SU-DHL-6 (cell line): ENCODE data around the gene ADAM8.

Source experiments
- H2AFZ ChIP-seq: fragments of 200-600 bp; sonication (generic); 2 replicates; pipeline ENCODE4 v1.6.1; 2014; ENCODE audit warnings: low read depth, mild to moderate bottlenecking, moderate library complexity, mixed read lengths, antibody characterized with exemption, low read length; ENCODE audit not compliant: severe bottlenecking
- H3F3A ChIP-seq: fragments of 200-600 bp; shearing (Covaris generic); 2 replicates; pipeline ENCODE4 v1.6.0; 2016; ENCODE audit warnings: antibody characterized with exemption, mild to moderate bottlenecking; ENCODE audit not compliant: insufficient read depth
- H3K27ac ChIP-seq: fragments of 200-600 bp; sonication (generic); 2 replicates; pipeline ENCODE4 v1.5.1; 2016; ENCODE audit warnings: low read depth, mild to moderate bottlenecking, low read length, moderate library complexity, mixed read lengths
- H3K27me3 ChIP-seq: fragments of 200-600 bp; sonication (generic), shearing (Covaris generic); 2 replicates; pipeline ENCODE4 v1.6.0; 2014; ENCODE audit warnings: mild to moderate bottlenecking, low read length
- H3K36me3 ChIP-seq: fragments of 200-600 bp; sonication (generic); 2 replicates; pipeline ENCODE4 v1.6.1; 2014; ENCODE audit warnings: mild to moderate bottlenecking, low read length, mixed read lengths
- H3K4me2 ChIP-seq: fragments of 300-600, 200-600 bp; shearing (Covaris generic), sonication (generic); 2 replicates; pipeline ENCODE4 v1.6.0; 2014; ENCODE audit warnings: low read length, low read depth, mild to moderate bottlenecking; ENCODE audit not compliant: poor library complexity, severe bottlenecking
- H3K4me3 ChIP-seq: fragments of 200-600 bp; sonication (generic); 2 replicates; pipeline ENCODE4 v1.5.1; 2014; ENCODE audit warnings: antibody characterized with exemption, low read length, mild to moderate bottlenecking, mixed read lengths; ENCODE audit not compliant: insufficient read depth, poor library complexity, severe bottlenecking
- H3K79me2 ChIP-seq: fragments of 200-600 bp; sonication (generic); 2 replicates; pipeline ENCODE4 v1.6.1; 2014; ENCODE audit warnings: mild to moderate bottlenecking, low read length, moderate library complexity; ENCODE audit not compliant: insufficient read depth
- H3K9ac ChIP-seq: fragments of 200-600 bp; sonication (generic); 2 replicates; pipeline ENCODE4 v1.7.0; 2014; ENCODE audit warnings: mild to moderate bottlenecking, low read length
- H3K9me2 ChIP-seq: fragments of 200-600 bp; sonication (generic); replicated peaks from 2 replicates; pipeline ENCODE4 v1.6.1; 2014; ENCODE audit warnings: low read length; ENCODE audit not compliant: insufficient read depth
- H3K9me3 ChIP-seq: fragments of 200-600 bp; sonication (generic); 2 replicates; pipeline ENCODE4 v1.6.1; 2014; ENCODE audit warnings: low read length, mixed read lengths; ENCODE audit not compliant: insufficient read depth
- H4K20me1 ChIP-seq: fragments of 200-600 bp; sonication (generic); 2 replicates; pipeline ENCODE4 v1.6.1; 2014; ENCODE audit warnings: low read depth, mild to moderate bottlenecking, antibody characterized with exemption, low read length, moderate library complexity, mixed read lengths
- EZH2phosphoT487 ChIP-seq: fragments of 200-600 bp; sonication (generic), shearing (Covaris generic); conservative IDR thresholded peaks from 2 replicates; pipeline ENCODE4 v1.6.1; 2018; ENCODE audit warnings: mild to moderate bottlenecking, antibody characterized with exemption, low read length, moderate library complexity, mixed read lengths
- TF ChIP-seq, protein P1 (sequence below): fragments of 200-600 bp; sonication (generic); IDR thresholded peaks from one replicate; pipeline ENCODE4 v1.5.1; 2017; ENCODE audit warnings: antibody characterized with exemption, mild to moderate bottlenecking, low read length, moderate library complexity; ENCODE audit not compliant: insufficient read depth, poor library complexity, severe bottlenecking

Gene ADAM8

DNA sequence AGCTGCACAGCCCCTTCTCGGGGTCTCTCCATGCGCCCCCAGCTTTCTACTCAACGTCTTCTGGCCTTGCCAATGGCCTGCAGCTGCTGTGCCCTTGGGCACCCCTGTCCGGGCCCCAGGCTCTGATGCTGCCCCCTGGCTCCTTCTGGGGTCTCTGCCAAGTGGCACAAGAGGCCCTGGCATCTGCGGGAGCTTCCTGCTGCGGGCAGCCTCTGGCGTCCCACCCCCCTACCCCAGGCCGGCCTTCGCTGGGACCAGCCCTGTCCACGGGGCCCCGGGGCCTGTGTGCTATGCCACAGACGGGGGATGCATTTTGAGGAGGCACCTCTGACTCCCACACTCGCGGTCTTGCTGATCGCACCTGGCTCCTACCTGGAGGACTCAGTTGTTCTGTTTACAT lies 36.7 kb downstream of the ADAM8 start:
- H3K9me2 ChIP-seq: no peaks in the 10 kb centered on the region
- no peaks in the 10 kb centered on the region for H3K9me3 ChIP-seq
- TF ChIP-seq, protein P1, sequence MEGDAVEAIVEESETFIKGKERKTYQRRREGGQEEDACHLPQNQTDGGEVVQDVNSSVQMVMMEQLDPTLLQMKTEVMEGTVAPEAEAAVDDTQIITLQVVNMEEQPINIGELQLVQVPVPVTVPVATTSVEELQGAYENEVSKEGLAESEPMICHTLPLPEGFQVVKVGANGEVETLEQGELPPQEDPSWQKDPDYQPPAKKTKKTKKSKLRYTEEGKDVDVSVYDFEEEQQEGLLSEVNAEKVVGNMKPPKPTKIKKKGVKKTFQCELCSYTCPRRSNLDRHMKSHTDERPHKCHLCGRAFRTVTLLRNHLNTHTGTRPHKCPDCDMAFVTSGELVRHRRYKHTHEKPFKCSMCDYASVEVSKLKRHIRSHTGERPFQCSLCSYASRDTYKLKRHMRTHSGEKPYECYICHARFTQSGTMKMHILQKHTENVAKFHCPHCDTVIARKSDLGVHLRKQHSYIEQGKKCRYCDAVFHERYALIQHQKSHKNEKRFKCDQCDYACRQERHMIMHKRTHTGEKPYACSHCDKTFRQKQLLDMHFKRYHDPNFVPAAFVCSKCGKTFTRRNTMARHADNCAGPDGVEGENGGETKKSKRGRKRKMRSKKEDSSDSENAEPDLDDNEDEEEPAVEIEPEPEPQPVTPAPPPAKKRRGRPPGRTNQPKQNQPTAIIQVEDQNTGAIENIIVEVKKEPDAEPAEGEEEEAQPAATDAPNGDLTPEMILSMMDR: no peak
- TF ChIP-seq EZH2phosphoT487: no peak
- H3K4me3 ChIP-seq: no peak overlapping the region
- H4K20me1 ChIP-seq: no peaks in the 10 kb centered on the region
- H3K9ac ChIP-seq: no peak overlapping the region
- H3K27ac ChIP-seq: no peak overlapping the region
- H3K27me3 ChIP-seq: no peaks in the 10 kb centered on the region
- H3K4me2 ChIP-seq: no peak overlapping the region
- no peaks in the 10 kb centered on the region for H3K79me2 ChIP-seq
- H3F3A ChIP-seq: no peaks in the 10 kb centered on the region
- H2AFZ ChIP-seq: no peak overlapping the region
- no peaks in the 10 kb centered on the region for H3K36me3 ChIP-seq

- Histone ChIP-seq H2AFZ (no peak overlapping the region), H3K79me2 (no peaks in the 10 kb centered on the region), H3F3A (no peaks in the 10 kb centered on the region), H3K27ac (no peak overlapping the region), H3K9me3 (no peaks in the 10 kb centered on the region), H3K36me3 (no peaks in the 10 kb centered on the region), H3K4me3 (no peak overlapping the region), H3K9ac (no peak overlapping the region), H3K27me3 (no peaks in the 10 kb centered on the region), H3K9me2 (no peaks in the 10 kb centered on the region), H4K20me1 (no peaks in the 10 kb centered on the region), H3K4me2 (no peak overlapping the region)
- no peak for TF ChIP-seq EZH2phosphoT487
- TF ChIP-seq, protein P1: no peak
These were observed 38.2 kb downstream of the ADAM8 start for GRCh38 chr10:133238466-133238804.

GRCh38 chr10:133237588-133238465 lies 38.8 kb downstream of the ADAM8 start, which contains the start of gene VENTX:
Gene VENTX (plus strand): TSS chr10:133237855. CDS start chr10:133237915, 60 bp downstream.
- no peak for TF ChIP-seq EZH2phosphoT487
- TF ChIP-seq, protein P1: no peak
- Histone ChIP-seq H3K4me3 (no peak within 1 kb of the TSS), H4K20me1 (no peaks in the 10 kb centered on the region), H2AFZ (no peak within 1 kb of the TSS), H3K27me3 (no peaks in the 10 kb centered on the region), H3K27ac (no peak within 1 kb of the TSS), H3K79me2 (no peaks in the 10 kb centered on the region), H3K9me2 (no peaks in the 10 kb centered on the region), H3K9me3 (no peaks in the 10 kb centered on the region), H3K4me2 (no peak within 1 kb of the TSS), H3F3A (no peaks in the 10 kb centered on the region), H3K9ac (no peak within 1 kb of the TSS), H3K36me3 (no peaks in the 10 kb centered on the region)
